Esophagus (tissue), 2 donors: ENCODE data around the gene LEPROT. TPM values are rescaled to one million over a fixed set of nuclear protein-coding genes. Genes with fewer than 3 reads are reported as not detected.

Experiments
- H3K27ac ChIP-seq, 2 donors: one replicate each; pipeline ENCODE4 v1.5.1; 2013; ENCODE audit warnings: low read depth in 2 of 2, mild to moderate bottlenecking in 2 of 2, inconsistent platforms in 1 of 2, low read length in 1 of 2, moderate library complexity in 1 of 2
- H3K27me3 ChIP-seq, 2 donors: one replicate each; pipeline ENCODE4 v1.6.1; 2013; ENCODE audit warnings: low read length in 2 of 2, control low read depth in 1 of 2, mild to moderate bottlenecking in 1 of 2; ENCODE audit not compliant: insufficient read depth in 2 of 2, control insufficient read depth in 1 of 2
- H3K36me3 ChIP-seq, 2 donors: one replicate each; pipeline ENCODE4 v1.6.1; 2013; ENCODE audit warnings: low read length in 1 of 2; ENCODE audit not compliant: control insufficient read depth in 2 of 2, insufficient read depth in 2 of 2
- H3K4me1 ChIP-seq, 2 donors: one replicate each; pipeline ENCODE4 v1.6.1; 2013; ENCODE audit warnings: low read length in 1 of 2; ENCODE audit not compliant: control insufficient read depth in 2 of 2, insufficient read depth in 2 of 2
- H3K4me3 ChIP-seq, 2 donors: one replicate each; pipeline ENCODE4 v1.5.1; 2013; ENCODE audit warnings: low read length in 2 of 2, mild to moderate bottlenecking in 2 of 2, low read depth in 1 of 2, moderate library complexity in 1 of 2
- H3K9me3 ChIP-seq, 2 donors: one replicate each; pipeline ENCODE4 v1.6.1; 2013; ENCODE audit warnings: mild to moderate bottlenecking in 2 of 2, low read depth in 1 of 2, low read length in 1 of 2, moderate library complexity in 1 of 2; ENCODE audit not compliant: control insufficient read depth in 2 of 2, insufficient read depth in 1 of 2
- WGBS, 2 donors: extraction: QIAGEN DNeasy Blood & Tissue Kit; methylation state at CpG; one replicate each; pipeline ENCODE4 v1.1.7; 2013; 5-methylcytosine and 5-hydroxymethylcytosine counted together
- polyA plus RNA-seq, 2 donors: library from polyadenylated mRNA; stranded (reverse); fragments of 200-250 nt; gene quantifications; one replicate each; pipeline ENCODE4 v1.2.3, GENCODE V29; 2013
- donor health status: healthy with polysubstance abuse.
- donor health status: Bipolar disorder and iron deficiency.

LEPROT gene
- polyA plus RNA-seq, 2 donors = 23.2 to 26.4 TPM

DNA sequence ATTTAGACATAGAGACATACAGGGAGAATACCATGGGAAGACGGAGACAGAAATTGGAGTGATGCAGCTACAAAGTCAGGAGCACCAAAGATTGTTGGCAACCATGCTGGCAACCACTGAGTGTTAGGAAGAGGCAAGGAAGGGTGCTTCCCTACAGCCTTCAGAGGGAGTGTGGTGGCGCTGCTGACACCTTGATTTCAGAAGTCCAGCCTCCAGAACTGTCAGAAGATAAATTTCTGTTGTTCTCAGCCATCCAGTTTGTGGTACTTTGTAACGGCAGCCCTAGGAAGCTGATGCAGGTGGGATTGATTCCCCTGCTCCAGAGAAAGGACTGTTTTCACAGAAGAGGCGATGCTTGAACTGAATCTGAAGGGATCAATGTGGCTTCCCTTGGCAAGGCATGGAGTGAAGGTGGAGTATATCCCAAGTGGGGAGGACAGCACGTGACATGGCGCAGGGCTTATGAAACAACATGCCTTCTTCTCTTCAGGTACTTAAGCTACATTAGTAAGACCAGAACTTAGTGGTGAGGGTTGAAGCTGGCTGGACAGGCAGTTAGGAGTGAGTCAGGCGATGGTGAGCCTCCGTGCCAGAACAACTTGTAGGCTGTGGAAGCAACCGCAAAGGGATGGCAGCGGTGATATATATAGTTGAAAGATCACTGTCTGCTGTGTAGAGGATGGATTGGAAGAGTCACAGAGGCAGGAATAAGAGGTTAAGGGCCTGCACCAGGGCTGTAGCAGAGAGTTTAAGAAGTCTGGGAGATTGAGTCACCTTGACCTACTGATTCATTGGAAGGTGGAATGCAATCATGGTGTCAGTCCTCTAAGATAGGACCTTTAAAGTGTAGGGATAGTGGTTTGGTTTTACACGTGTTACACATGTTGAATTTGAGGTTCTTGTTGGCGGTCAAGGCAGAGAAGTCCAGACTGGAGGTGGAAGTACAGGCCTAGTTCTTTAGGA, 2.1 kb downstream of the LEPROT start:
- Histone ChIP-seq H3K4me3 (peak overlapping the region in 1 of 2 donors; percentile 86), H3K27me3 (no peaks in the 10 kb centered on the region), H3K36me3 (peaks cover 2 to 5% of the 10 kb centered on the region in 2 donors), H3K4me1 (peaks cover 2 to 16% of the 10 kb centered on the region in 2 donors), H3K9me3 (no peaks in the 10 kb centered on the region), H3K27ac (peak overlapping the region; percentile 20 to 45)
- WGBS, 2 donors = 86 to 88% methylated on average over 12 of the region's 12 CpGs

DNA sequence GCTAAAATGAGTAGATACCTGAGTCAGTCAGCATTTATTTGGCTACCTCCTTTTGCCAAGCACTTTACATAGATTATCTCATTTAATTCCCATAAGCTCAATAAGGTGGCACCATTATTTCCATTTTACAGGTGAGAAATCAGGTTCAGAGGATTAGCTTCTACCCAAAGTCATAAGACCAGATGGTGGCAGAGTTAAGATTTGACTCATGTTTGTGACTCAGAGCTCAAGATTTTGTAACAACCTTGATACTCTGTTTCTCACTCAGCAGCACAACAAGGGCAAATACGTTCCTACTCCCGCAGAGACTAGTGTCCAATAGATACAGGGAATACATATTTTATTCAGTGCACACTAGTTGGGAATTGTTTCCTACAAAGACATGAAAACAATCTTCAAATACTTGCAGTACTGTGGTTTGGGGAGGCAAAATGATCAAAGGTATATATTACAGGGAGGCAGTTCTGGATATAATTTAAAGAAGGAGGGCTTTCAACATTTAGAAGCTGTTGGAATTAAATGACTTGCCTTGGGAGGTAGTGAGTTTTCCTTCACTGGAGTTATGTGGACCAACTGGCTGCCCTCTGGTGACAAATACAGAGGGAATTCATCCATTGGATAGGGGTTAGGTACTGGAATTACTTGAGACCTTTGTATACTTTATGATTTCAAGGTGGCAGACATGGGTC, 3.6 kb downstream of the LEPROT start:
- peaks cover 2 to 16% of the 10 kb centered on the region in 2 donors for H3K4me1 ChIP-seq
- peak overlapping the region; percentile 46 to 71 for H3K27ac ChIP-seq
- peaks cover 5 to 6% of the 10 kb centered on the region in 2 donors for H3K36me3 ChIP-seq
- WGBS, 2 donors = 34 to 54% methylated on average over 2 of the region's 2 CpGs
- no peaks in the 10 kb centered on the region for H3K9me3 ChIP-seq
- no peak overlapping the region for H3K4me3 ChIP-seq
- H3K27me3 ChIP-seq = no peaks in the 10 kb centered on the region

DNA sequence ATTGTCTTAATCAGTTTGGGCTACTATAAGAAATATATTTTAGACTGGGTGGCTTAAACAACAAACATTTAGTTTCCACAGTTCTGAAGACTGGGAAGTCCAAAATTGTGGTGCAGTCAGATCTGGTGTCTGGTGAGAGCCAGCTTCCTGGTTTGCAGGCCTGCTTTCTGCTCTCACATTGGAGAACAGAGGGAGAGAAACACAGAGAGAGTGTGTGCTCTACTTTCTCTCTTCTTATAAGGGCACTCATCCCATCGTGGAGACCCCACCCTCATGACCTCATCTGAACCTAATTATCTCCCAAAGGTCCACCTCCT, 4.1 kb downstream of the LEPROT start:
- 72 to 89% methylated on average over 1 of the region's 1 CpG for WGBS, 2 donors
- Histone ChIP-seq H3K9me3 (no peaks in the 10 kb centered on the region), H3K4me3 (no peak overlapping the region), H3K4me1 (peaks cover 2 to 16% of the 10 kb centered on the region in 2 donors), H3K27ac (peak overlapping the region; percentile 46 to 65), H3K36me3 (peaks cover 5 to 6% of the 10 kb centered on the region in 2 donors), H3K27me3 (no peaks in the 10 kb centered on the region)

DNA sequence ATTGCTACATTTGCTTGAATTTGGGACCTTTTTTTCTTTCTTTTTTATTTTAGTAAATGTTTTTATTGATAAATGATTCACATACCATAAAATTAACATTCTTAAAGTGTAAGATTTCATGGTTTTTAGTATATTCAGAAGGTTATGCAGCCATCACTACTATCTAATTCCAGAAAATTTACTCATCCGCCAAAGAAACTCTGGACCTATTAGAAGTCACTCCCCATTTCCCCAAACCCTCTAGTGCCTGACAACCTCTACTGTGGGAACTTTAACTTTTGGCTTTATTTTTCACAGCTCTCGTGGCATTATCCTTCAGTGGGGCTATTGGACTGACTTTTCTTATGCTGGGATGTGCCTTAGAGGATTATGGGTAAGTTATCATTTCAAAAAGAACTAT, 4.5 kb downstream of the LEPROT start:
- Histone ChIP-seq H3K36me3 (peaks cover 5 to 6% of the 10 kb centered on the region in 2 donors), H3K9me3 (no peaks in the 10 kb centered on the region), H3K27ac (no peak overlapping the region), H3K4me1 (peaks cover 2 to 16% of the 10 kb centered on the region in 2 donors), H3K27me3 (no peaks in the 10 kb centered on the region), H3K4me3 (no peak overlapping the region)
- WGBS, 2 donors = 96 to 99% methylated on average over 2 of the region's 2 CpGs

DNA sequence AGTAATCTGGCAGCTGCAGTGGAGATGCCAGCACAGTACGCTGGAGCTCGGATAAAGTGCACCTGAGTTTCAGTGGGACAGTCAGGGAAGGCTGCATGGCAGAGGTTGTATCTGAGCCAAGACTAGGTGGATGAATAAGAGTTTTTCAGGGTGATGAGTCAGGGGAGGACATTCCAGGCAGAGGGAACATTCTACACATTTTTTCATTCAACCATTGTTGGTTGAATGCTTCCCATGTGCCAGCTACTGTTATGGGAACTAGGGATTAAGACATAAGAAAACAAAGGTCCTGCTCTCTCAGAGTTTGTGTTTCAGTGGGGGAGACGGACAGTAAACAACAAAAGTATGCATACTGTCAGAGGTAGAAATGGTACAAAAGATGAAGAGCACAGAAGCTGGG, 5.2 kb downstream of the LEPROT start:
- 85 to 90% methylated on average over 3 of the region's 3 CpGs for WGBS, 2 donors
- H3K4me1 ChIP-seq = peaks cover 2 to 16% of the 10 kb centered on the region in 2 donors
- peaks cover 5 to 6% of the 10 kb centered on the region in 2 donors for H3K36me3 ChIP-seq

DNA sequence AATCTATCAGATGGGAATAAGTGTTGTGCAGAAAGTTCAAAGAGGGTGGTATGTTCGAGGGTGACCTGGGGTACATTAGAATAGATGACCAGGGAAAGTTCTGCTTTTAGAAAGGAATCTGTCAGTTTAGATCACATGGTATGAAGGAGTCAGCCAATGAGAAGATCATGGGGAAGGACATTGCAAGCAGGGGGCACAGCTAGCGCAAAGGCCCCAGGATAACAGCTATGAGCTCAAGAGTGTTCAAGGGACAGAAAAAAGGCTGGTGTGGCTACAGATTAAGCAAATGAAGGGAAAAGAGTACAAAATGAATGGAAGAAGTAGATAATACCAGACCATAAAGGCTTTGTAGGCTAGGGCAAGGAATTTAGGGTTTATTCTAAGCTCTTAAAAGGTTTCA, 8.6 kb downstream of the LEPROT start:
- no peak overlapping the region for H3K4me3 ChIP-seq
- peaks cover 0 to 6% of the 10 kb centered on the region in 2 donors for H3K4me1 ChIP-seq
- H3K27me3 ChIP-seq = no peaks in the 10 kb centered on the region
- peak overlapping the region in 1 of 2 donors; percentile 60 for H3K27ac ChIP-seq
- H3K9me3 ChIP-seq = no peaks in the 10 kb centered on the region
- WGBS, 2 donors = 91 to 96% methylated on average over 2 of the region's 2 CpGs
- H3K36me3 ChIP-seq = peaks cover 9 to 12% of the 10 kb centered on the region in 2 donors

More for the DNA sequence above, 5.2 kb downstream of the LEPROT start:
- Histone ChIP-seq H3K27me3 (no peaks in the 10 kb centered on the region), H3K4me3 (no peak overlapping the region), H3K27ac (no peak overlapping the region), H3K9me3 (no peaks in the 10 kb centered on the region)

DNA sequence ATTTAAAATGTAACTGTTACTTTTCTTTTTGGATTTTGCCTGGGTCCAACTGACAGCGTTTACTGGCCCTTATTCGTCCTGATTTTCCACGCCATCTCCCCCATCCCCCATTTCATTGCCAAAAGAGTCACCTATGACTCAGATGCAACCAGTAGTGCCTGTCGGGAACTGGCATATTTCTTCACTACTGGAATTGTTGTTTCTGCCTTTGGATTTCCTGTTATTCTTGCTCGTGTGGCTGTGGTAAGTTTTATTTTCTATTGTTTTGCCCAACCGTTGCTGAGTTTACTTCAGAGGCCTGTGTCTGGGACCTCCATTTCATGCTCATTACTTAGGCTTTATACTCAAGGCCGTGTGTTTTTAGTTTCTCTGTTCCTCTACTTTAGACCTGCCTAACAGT, 9.3 kb downstream of the LEPROT start:
- no peaks in the 10 kb centered on the region for H3K9me3 ChIP-seq
- H3K4me1 ChIP-seq = peaks cover 0 to 3% of the 10 kb centered on the region in 2 donors
- H3K4me3 ChIP-seq = no peak overlapping the region
- 49 to 59% methylated on average over 7 of the region's 7 CpGs for WGBS, 2 donors
- peaks cover 12 to 13% of the 10 kb centered on the region in 2 donors for H3K36me3 ChIP-seq
- H3K27ac ChIP-seq = peak overlapping the region; percentile 33 to 74
- H3K27me3 ChIP-seq = no peaks in the 10 kb centered on the region

DNA sequence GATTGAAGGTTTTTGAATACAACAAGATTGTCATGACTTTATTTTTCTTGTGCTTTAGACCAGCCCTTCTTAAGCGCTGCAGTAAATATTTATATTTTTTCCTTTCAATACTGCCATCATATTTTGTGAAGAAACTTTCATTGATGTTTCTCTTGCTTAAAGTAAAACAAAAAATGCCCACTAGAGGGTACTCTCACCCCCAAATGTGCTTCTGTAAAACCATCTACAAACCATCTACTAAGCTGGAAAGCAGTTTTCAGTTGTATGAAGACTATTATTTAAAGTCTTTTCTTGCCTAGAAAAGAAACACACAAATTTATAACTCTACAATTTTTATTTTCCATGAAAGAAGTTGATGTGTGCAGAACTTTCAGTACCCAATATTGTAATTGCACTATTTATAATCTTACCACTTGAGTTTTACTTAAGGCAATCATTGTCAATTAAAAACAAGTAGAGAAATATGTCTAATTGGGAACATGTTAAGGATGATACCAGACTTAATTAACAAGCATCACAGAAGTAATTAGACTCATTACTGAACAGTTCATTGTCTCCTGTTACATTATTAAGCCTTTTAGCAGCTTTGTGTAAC, 10.7 kb downstream of the LEPROT start:
- no peaks in the 10 kb centered on the region for H3K9me3 ChIP-seq
- no peak overlapping the region for H3K27ac ChIP-seq
- H3K4me1 ChIP-seq = no peaks in the 10 kb centered on the region
- 31 to 44% methylated on average over 1 of the region's 1 CpG for WGBS, 2 donors
- H3K27me3 ChIP-seq = no peaks in the 10 kb centered on the region
- H3K36me3 ChIP-seq = peaks cover 9 to 10% of the 10 kb centered on the region in 2 donors
- H3K4me3 ChIP-seq = no peak overlapping the region

DNA sequence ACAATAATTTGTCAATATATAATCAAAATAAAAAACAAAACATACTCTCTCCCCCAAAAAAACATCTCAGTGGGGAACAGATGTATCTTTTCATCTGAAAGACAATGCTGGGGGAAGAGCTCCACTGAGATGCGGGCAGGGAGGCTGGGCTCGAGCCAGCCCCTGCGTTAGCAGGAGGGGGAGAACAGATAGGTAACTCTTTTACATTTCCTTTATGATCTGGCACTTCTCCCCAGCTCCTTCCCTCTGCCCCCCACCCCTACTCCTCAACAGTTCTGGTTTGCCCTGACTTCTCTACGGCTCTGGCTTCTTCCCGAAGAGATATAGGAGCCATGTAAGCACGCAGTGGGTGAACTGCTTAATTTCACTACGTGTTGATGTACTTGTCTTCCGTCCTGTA, 12.4 kb downstream of the LEPROT start:
- Histone ChIP-seq H3K4me3 (no peak overlapping the region), H3K4me1 (no peaks in the 10 kb centered on the region), H3K36me3 (peaks cover 7 to 9% of the 10 kb centered on the region in 2 donors), H3K27me3 (no peaks in the 10 kb centered on the region), H3K9me3 (no peaks in the 10 kb centered on the region), H3K27ac (no peak overlapping the region)
- 73 to 82% methylated on average over 8 of the region's 8 CpGs for WGBS, 2 donors
